A673 (cell line): ENCODE data around the gene HJURP. TPM values are rescaled to one million over a fixed set of nuclear protein-coding genes. Genes with fewer than 3 reads are reported as not detected.

Source experiments
- BruUV-seq: library from RNA; stranded (reverse); fragments of 400-500 nt; replicated peaks from 2 replicates; lab custom pipeline; 2021; lab: Mats Ljungman, UMichigan
- CTCF ChIA-PET: fragments of 300-600 bp; sonication (Branson Sonifier 250); formaldehyde crosslinking; loops from one replicate; lab custom pipeline; 2022; ENCODE audit warnings: antibody characterized with exemption; lab: Charles Lee
- POLR2A ChIA-PET: fragments of 300-600 bp; sonication (Branson Sonifier 250); formaldehyde crosslinking; loops from one replicate; lab custom pipeline; 2022; ENCODE audit warnings: antibody characterized with exemption; ENCODE audit not compliant: low non-redundant PET; lab: Charles Lee
- DNase-seq: peaks from one replicate; pipeline ENCODE4 v3.0.0-alpha.2; 2015; ENCODE audit warnings: low spot score
- H3K27ac ChIP-seq: fragments of 200-600 bp; sonication (generic); 2 replicates; pipeline ENCODE4 v1.5.1; 2016; ENCODE audit warnings: mixed run types, low read depth, mild to moderate bottlenecking, mixed read lengths, antibody characterized with exemption, low read length; ENCODE audit not compliant: poor library complexity, severe bottlenecking
- H3K27me3 ChIP-seq: fragments of 200-600 bp; sonication (generic); replicated peaks from 2 replicates; pipeline ENCODE4 v1.6.1; 2017; ENCODE audit warnings: mixed run types, low read depth, mild to moderate bottlenecking, mixed read lengths, antibody characterized with exemption, low read length; ENCODE audit not compliant: insufficient read depth, poor library complexity
- H3K36me3 ChIP-seq: fragments of 200-600 bp; sonication (generic); 2 replicates; pipeline ENCODE4 v1.6.1; 2016; ENCODE audit warnings: mixed run types, mild to moderate bottlenecking, mixed read lengths, antibody characterized with exemption, low read length; ENCODE audit not compliant: insufficient read depth, poor library complexity, severe bottlenecking
- H3K4me1 ChIP-seq: fragments of 200-600 bp; sonication (generic); 2 replicates; pipeline ENCODE4 v1.6.1; 2017; ENCODE audit warnings: mixed run types, mild to moderate bottlenecking, mixed read lengths, antibody characterized with exemption, low read length; ENCODE audit not compliant: insufficient read depth, poor library complexity, severe bottlenecking
- H3K4me3 ChIP-seq: fragments of 200-600 bp; sonication (generic); 2 replicates; pipeline ENCODE4 v1.5.1; 2016; ENCODE audit warnings: low read depth, mixed run types, mild to moderate bottlenecking, mixed read lengths, low read length; ENCODE audit not compliant: poor library complexity, severe bottlenecking
- H3K9me3 ChIP-seq: fragments of 200-600 bp; sonication (generic); 2 replicates; pipeline ENCODE4 v1.6.1; 2016; ENCODE audit warnings: mixed run types, low read depth, mild to moderate bottlenecking, mixed read lengths, antibody characterized with exemption, low read length; ENCODE audit not compliant: poor library complexity, severe bottlenecking
- CTCF ChIP-seq: fragments of 300-800, 200-600 bp; sonication (generic); conservative IDR thresholded peaks from 2 replicates; pipeline ENCODE4 v1.5.1; 2017; ENCODE audit warnings: low read depth, mild to moderate bottlenecking, antibody characterized with exemption, low read length, moderate library complexity, mixed read lengths
- EZH2 ChIP-seq: fragments of 200-600 bp; sonication (generic); IDR thresholded peaks from 2 replicates; pipeline ENCODE4 v1.6.1; 2017; ENCODE audit warnings: borderline replicate concordance, low read depth, mild to moderate bottlenecking, mixed read lengths, antibody characterized with exemption, low read length; ENCODE audit not compliant: poor library complexity, severe bottlenecking
- intact Hi-C: fragments of 100-400 bp; cut with micrococcal nuclease; formaldehyde crosslinking; loops from one replicate; pipeline ENCODE4 v1.10.0; 2022; ENCODE audit not compliant: unreplicated experiment
- total RNA-seq: library from RNA; stranded (reverse); gene quantifications from 2 replicates; pipeline ENCODE4 v1.2.3, GENCODE V29; 2021

HJURP gene
- total RNA-seq, 1 experiment from 2014 or later, result 103 TPM

GRCh38 chr2:233794128-233794658 is 60.1 kb downstream of the HJURP start:
- Histone ChIP-seq H3K27me3 (no peaks in the 10 kb centered on the region), H3K36me3 (no peaks in the 10 kb centered on the region), H3K9me3 (no peaks in the 10 kb centered on the region), H3K4me1 (no peaks in the 10 kb centered on the region), H3K27ac (no peak overlapping the region), H3K4me3 (no peak overlapping the region)
- intact Hi-C loops, result no loop called here
- BruUV-seq, result no TSS peak
- no peak for DNase-seq
- ChIA-PET CTCF (no interaction called here), POLR2A (no interaction called here)
- TF ChIP-seq EZH2, result no peak
- no peak for TF ChIP-seq CTCF

GRCh38 chr2:233793465-233794127 is 60.7 kb downstream of the HJURP start:
- Histone ChIP-seq H3K9me3 (no peaks in the 10 kb centered on the region), H3K36me3 (no peaks in the 10 kb centered on the region), H3K27ac (no peak overlapping the region), H3K4me1 (no peaks in the 10 kb centered on the region), H3K27me3 (no peaks in the 10 kb centered on the region), H3K4me3 (no peak overlapping the region)
- DNase-seq, result no peak
- ChIA-PET CTCF (no interaction called here), POLR2A (no interaction called here)
- TF ChIP-seq EZH2 (no peak), CTCF (no peak)
- intact Hi-C loops, result no loop called here
- no TSS peak for BruUV-seq

- ChIA-PET POLR2A (no interaction called here), CTCF (no interaction called here)
- intact Hi-C loops, result no loop called here
- no peaks in the 10 kb centered on the region for H3K4me1 ChIP-seq
- TF ChIP-seq EZH2 (no peak), CTCF (no peak)
- DNase-seq, result no peak
- H3K4me3 ChIP-seq, result no peak overlapping the region
- no peak overlapping the region for H3K27ac ChIP-seq
- H3K36me3 ChIP-seq, result no peaks in the 10 kb centered on the region
- no peaks in the 10 kb centered on the region for H3K9me3 ChIP-seq
- no TSS peak for BruUV-seq
- H3K27me3 ChIP-seq, result no peaks in the 10 kb centered on the region
Observed at GRCh38 chr2:233792720-233793119, 61.6 kb downstream of the HJURP start.
